ENCODE measurements around the gene FBN2. TPM values are rescaled to one million over a fixed set of nuclear protein-coding genes. Genes with fewer than 3 reads are reported as not detected.

Gene FBN2
- total RNA-seq, 1 experiment from 2014 or later: 0.08 TPM

DNA sequence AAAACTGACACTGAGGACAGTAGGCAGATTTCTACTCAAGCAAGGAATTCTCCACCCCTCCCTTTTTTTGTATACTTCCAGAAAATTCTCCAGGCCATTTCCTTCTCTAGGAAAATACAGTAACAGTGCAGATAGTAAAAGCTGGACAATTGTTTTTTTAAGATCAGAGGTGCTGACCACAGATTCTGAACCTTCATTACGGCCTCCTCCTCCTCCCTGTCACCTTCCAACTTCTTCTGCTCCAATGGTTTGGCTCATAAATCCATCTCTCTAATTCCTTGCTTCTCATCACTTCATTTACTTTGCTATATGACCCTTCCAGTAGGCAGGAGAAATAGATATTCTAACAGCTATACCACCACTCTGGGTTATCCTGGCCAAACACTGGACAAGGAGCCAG is 220.6 kb downstream of the FBN2 start:
- ChIA-PET CTCF (no interaction called here), POLR2A (no interaction called here)
- Histone ChIP-seq H3K27me3 (ENCODE audit: control insufficient read depth, insufficient read depth, low read length) (no peaks in the 10 kb centered on the region; the same call in 1 of the 2 replicates), H3K36me3 (ENCODE audit: control insufficient read depth, insufficient read depth, low read length) (no peaks in the 10 kb centered on the region), H3K9me3 (ENCODE audit: control insufficient read depth, insufficient read depth, low read depth, low read length) (no peaks in the 10 kb centered on the region), H3K4me3 (ENCODE audit: low read depth in 2 of 2, low read length in 2 of 2) (no peak overlapping the region), H3K4me1 (ENCODE audit: control insufficient read depth, insufficient read depth, low read length) (no peaks in the 10 kb centered on the region), H3K27ac (ENCODE audit: low read length) (no peak overlapping the region)
- no TSS peak for BruUV-seq (replicated peaks)
- intact Hi-C loops (cut with micrococcal nuclease; ENCODE audit: unreplicated experiment): no loop called here
- TF ChIP-seq POLR2AphosphoS5 (IDR thresholded peaks at IDR 0.05; ENCODE audit: low read depth, low read length): no peak
- ATAC-seq (no peak), DNase-seq (ENCODE audit: low read depth, low spot score) (no peak)
- in situ Hi-C loops (cut with HindIII; ENCODE audit: low pct_unique_long_range_greater_than_20kb, low sequenced_read_pairs): no loop called here

DNA sequence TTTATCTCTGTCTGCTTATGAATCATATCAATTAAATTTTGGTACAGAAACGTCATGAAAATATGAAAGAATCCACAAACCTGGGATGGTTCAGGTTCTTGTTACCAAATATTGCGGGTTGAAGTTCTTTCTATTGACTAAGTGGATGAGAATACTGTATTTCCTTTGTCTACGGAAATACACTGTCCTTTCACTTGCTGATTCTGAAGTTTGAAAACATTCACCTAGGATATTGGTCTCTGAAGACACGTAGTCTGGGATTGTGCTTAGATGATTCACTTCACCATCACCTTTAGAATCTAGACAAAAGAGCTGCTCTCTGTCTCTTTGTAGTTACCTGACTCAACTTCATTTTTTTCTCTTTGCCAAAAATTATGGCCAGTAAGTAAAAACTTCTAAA is 222.4 kb downstream of the FBN2 start:
- no peaks in the 10 kb centered on the region; the same call in 1 of the 2 replicates for H3K27me3 ChIP-seq (ENCODE audit: control insufficient read depth, insufficient read depth, low read length)
- POLR2A ChIA-PET: no interaction called here

DNA sequence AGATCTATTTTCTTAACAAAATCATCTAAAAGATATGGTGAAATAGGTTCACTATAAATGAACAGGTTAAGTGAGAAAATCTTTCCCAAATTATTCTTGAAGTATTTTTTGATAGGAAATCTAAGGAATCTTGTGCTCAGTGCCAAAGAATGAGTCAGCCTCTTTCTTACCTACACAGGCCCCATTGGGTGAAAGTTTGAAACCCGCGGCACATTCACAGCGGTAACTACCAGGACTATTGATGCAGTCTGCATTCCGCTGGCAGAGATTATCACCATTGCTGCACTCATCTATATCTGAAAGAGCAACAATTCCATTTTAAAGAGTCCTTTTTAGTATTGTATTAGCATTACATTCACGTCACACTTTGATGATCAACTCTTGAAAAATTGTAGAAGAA is 232.7 kb downstream of the FBN2 start:
- ChIA-PET POLR2A (no interaction called here), CTCF (no interaction called here)
- no TSS peak for BruUV-seq (replicated peaks)
- DNase-seq (ENCODE audit: low read depth, low spot score) (no peak), ATAC-seq (no peak)
- H3K9me3 ChIP-seq (ENCODE audit: control insufficient read depth, insufficient read depth, low read depth, low read length): no peaks in the 10 kb centered on the region
- no peaks in the 10 kb centered on the region for H3K27me3 ChIP-seq (ENCODE audit: control insufficient read depth, insufficient read depth, low read length)
- in situ Hi-C loops (cut with HindIII; ENCODE audit: low pct_unique_long_range_greater_than_20kb, low sequenced_read_pairs) (no loop called here), intact Hi-C loops (cut with micrococcal nuclease; ENCODE audit: unreplicated experiment) (no loop called here)
- TF ChIP-seq TCF7L2 (IDR thresholded peaks at IDR 0.05; ENCODE audit: low read depth, low read length) (no peak), POLR2AphosphoS5 (IDR thresholded peaks at IDR 0.05; ENCODE audit: low read depth, low read length) (no peak), SIN3A (IDR thresholded peaks at IDR 0.05; ENCODE audit: borderline replicate concordance, insufficient read depth, low read depth, low read length) (no peak)
- TF ChIP-seq, protein P1, sequence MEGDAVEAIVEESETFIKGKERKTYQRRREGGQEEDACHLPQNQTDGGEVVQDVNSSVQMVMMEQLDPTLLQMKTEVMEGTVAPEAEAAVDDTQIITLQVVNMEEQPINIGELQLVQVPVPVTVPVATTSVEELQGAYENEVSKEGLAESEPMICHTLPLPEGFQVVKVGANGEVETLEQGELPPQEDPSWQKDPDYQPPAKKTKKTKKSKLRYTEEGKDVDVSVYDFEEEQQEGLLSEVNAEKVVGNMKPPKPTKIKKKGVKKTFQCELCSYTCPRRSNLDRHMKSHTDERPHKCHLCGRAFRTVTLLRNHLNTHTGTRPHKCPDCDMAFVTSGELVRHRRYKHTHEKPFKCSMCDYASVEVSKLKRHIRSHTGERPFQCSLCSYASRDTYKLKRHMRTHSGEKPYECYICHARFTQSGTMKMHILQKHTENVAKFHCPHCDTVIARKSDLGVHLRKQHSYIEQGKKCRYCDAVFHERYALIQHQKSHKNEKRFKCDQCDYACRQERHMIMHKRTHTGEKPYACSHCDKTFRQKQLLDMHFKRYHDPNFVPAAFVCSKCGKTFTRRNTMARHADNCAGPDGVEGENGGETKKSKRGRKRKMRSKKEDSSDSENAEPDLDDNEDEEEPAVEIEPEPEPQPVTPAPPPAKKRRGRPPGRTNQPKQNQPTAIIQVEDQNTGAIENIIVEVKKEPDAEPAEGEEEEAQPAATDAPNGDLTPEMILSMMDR (IDR thresholded peaks at IDR 0.05): no peak
- TF ChIP-seq, protein P2, sequence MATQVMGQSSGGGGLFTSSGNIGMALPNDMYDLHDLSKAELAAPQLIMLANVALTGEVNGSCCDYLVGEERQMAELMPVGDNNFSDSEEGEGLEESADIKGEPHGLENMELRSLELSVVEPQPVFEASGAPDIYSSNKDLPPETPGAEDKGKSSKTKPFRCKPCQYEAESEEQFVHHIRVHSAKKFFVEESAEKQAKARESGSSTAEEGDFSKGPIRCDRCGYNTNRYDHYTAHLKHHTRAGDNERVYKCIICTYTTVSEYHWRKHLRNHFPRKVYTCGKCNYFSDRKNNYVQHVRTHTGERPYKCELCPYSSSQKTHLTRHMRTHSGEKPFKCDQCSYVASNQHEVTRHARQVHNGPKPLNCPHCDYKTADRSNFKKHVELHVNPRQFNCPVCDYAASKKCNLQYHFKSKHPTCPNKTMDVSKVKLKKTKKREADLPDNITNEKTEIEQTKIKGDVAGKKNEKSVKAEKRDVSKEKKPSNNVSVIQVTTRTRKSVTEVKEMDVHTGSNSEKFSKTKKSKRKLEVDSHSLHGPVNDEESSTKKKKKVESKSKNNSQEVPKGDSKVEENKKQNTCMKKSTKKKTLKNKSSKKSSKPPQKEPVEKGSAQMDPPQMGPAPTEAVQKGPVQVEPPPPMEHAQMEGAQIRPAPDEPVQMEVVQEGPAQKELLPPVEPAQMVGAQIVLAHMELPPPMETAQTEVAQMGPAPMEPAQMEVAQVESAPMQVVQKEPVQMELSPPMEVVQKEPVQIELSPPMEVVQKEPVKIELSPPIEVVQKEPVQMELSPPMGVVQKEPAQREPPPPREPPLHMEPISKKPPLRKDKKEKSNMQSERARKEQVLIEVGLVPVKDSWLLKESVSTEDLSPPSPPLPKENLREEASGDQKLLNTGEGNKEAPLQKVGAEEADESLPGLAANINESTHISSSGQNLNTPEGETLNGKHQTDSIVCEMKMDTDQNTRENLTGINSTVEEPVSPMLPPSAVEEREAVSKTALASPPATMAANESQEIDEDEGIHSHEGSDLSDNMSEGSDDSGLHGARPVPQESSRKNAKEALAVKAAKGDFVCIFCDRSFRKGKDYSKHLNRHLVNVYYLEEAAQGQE (IDR thresholded peaks at IDR 0.05; ENCODE audit: insufficient read depth in 1 of 2, low read depth in 2 of 2, low read length in 1 of 2): no peak
- no peaks in the 10 kb centered on the region for H3K36me3 ChIP-seq (ENCODE audit: control insufficient read depth, insufficient read depth, low read length)
- no peak overlapping the region for H3K27ac ChIP-seq (ENCODE audit: low read length)
- H3K4me1 ChIP-seq (ENCODE audit: control insufficient read depth, insufficient read depth, low read length): no peaks in the 10 kb centered on the region
- H3K4me3 ChIP-seq (ENCODE audit: low read depth in 2 of 2, low read length in 2 of 2): no peak overlapping the region

More for the DNA sequence above, 222.4 kb downstream of the FBN2 start:
- Histone ChIP-seq H3K27ac (ENCODE audit: low read length) (no peak overlapping the region), H3K4me3 (ENCODE audit: low read depth in 2 of 2, low read length in 2 of 2) (no peak overlapping the region), H3K9me3 (ENCODE audit: control insufficient read depth, insufficient read depth, low read depth, low read length) (no peaks in the 10 kb centered on the region), H3K4me1 (ENCODE audit: control insufficient read depth, insufficient read depth, low read length) (no peaks in the 10 kb centered on the region), H3K36me3 (ENCODE audit: control insufficient read depth, insufficient read depth, low read length) (no peaks in the 10 kb centered on the region)
- intact Hi-C loops (cut with micrococcal nuclease; ENCODE audit: unreplicated experiment) (no loop called here), in situ Hi-C loops (cut with HindIII; ENCODE audit: low pct_unique_long_range_greater_than_20kb, low sequenced_read_pairs) (no loop called here)
- TF ChIP-seq, protein P1 (IDR thresholded peaks at IDR 0.05): no peak
- TF ChIP-seq TCF7L2 (IDR thresholded peaks at IDR 0.05; ENCODE audit: low read depth, low read length) (no peak), SIN3A (IDR thresholded peaks at IDR 0.05; ENCODE audit: borderline replicate concordance, insufficient read depth, low read depth, low read length) (no peak), POLR2AphosphoS5 (IDR thresholded peaks at IDR 0.05; ENCODE audit: low read depth, low read length) (no peak)
- TF ChIP-seq, protein P2 (IDR thresholded peaks at IDR 0.05; ENCODE audit: insufficient read depth in 1 of 2, low read depth in 2 of 2, low read length in 1 of 2): no peak
- CTCF ChIA-PET: no interaction called here
- DNase-seq (ENCODE audit: low read depth, low spot score): no peak
- BruUV-seq (replicated peaks): no TSS peak
- no peak for ATAC-seq
